WTC11 (cell line): ENCODE data around the gene STARD13.

Experiments
- ESRRA ChIP-seq: sonication (generic); formaldehyde crosslinking; IDR thresholded peaks from 2 replicates; pipeline ENCODE4 v1.8.1; 2022; ENCODE audit warnings: mild to moderate bottlenecking, missing genetic modification reagents, borderline replicate concordance
- TP53 ChIP-seq: sonication (generic); formaldehyde crosslinking; IDR thresholded peaks from 2 replicates; pipeline ENCODE4 v1.8.1; 2023; ENCODE audit warnings: mild to moderate bottlenecking, missing genetic modification reagents
- ZNF263 ChIP-seq: sonication (generic); formaldehyde crosslinking; IDR thresholded peaks from 2 replicates; pipeline ENCODE4 v1.8.1; 2022; ENCODE audit warnings: low read depth, mild to moderate bottlenecking, moderate library complexity, missing genetic modification reagents
- TF ChIP-seq, protein P1 (sequence below): fragments of 200-600 bp; IDR thresholded peaks from 2 replicates; pipeline ENCODE4 v1.8.0; 2022; ENCODE audit warnings: antibody characterized with exemption
- TF ChIP-seq, protein P2 (sequence below): sonication (generic); formaldehyde crosslinking; IDR thresholded peaks from 2 replicates; pipeline ENCODE4 v1.8.1; 2023; ENCODE audit warnings: mild to moderate bottlenecking, missing genetic modification reagents, moderate library complexity

DNA sequence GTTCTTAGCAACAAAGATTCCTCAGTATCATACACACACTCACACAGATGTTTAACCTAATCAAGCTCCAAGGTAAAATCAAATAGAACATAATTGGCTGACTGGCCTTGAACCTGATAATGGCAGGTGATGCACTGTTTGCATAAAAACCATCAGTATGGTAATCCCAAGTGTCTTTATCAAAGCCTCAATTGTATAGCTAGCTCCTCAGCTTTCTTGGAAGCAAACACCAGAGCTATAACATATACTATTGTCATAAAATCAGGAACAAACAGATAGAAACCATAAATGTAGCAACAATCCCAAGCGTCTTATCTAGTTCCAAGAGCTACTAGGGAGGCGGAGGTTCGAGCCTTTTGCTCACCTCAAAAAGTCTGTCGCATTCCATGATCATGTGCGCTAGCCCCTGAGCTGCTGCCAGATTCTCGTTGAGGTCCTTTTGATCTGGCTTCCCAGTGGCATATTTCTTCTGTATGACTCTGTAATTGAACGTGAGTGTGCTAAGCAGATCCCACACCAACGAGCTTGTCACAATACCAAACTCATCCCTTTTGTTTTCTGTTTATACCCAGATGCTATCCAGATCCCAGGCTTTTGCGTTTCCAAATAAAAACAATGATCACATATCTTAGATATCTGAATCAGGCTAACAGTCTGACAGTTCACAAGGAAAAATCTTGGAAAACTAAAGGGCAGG, 174.0 kb downstream of the STARD13 start:
- TF ChIP-seq, protein P1, sequence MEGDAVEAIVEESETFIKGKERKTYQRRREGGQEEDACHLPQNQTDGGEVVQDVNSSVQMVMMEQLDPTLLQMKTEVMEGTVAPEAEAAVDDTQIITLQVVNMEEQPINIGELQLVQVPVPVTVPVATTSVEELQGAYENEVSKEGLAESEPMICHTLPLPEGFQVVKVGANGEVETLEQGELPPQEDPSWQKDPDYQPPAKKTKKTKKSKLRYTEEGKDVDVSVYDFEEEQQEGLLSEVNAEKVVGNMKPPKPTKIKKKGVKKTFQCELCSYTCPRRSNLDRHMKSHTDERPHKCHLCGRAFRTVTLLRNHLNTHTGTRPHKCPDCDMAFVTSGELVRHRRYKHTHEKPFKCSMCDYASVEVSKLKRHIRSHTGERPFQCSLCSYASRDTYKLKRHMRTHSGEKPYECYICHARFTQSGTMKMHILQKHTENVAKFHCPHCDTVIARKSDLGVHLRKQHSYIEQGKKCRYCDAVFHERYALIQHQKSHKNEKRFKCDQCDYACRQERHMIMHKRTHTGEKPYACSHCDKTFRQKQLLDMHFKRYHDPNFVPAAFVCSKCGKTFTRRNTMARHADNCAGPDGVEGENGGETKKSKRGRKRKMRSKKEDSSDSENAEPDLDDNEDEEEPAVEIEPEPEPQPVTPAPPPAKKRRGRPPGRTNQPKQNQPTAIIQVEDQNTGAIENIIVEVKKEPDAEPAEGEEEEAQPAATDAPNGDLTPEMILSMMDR = no peak
- TF ChIP-seq TP53 (CRISPR knock-in tag) = no peak
- TF ChIP-seq, protein P2, sequence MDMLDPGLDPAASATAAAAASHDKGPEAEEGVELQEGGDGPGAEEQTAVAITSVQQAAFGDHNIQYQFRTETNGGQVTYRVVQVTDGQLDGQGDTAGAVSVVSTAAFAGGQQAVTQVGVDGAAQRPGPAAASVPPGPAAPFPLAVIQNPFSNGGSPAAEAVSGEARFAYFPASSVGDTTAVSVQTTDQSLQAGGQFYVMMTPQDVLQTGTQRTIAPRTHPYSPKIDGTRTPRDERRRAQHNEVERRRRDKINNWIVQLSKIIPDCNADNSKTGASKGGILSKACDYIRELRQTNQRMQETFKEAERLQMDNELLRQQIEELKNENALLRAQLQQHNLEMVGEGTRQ = no peak
- TF ChIP-seq ESRRA (CRISPR knock-in tag) = no peak
- TF ChIP-seq ZNF263 (CRISPR knock-in tag) = no peak
